Activated naive CD4-positive, alpha-beta T cell treated with anti-CD3 and anti-CD28 coated beads, Interleukin-2, amount 10 ng/mL, durations not matched to agents 7 days and 5 days (primary cell): ENCODE results near the gene TRPM8.

ENCODE experiments used
- CTCF ChIA-PET: fragments of 350-600 bp; sonication (Branson Sonifier 250); formaldehyde crosslinking; loops from one replicate; lab custom pipeline; 2021; ENCODE audit warnings: antibody characterized with exemption; lab: Charles Lee
- DNase-seq: peaks from one replicate; pipeline ENCODE4 v3.0.0-alpha.2; 2020
- H3K27ac Mint-ChIP-seq: one replicate; pipeline ENCODE4 v1.8.0; 2021; ENCODE audit warnings: mild to moderate bottlenecking, moderate library complexity, mixed read lengths
- H3K27me3 Mint-ChIP-seq: one replicate; pipeline ENCODE4 v1.8.0; 2021; ENCODE audit warnings: mild to moderate bottlenecking, mixed read lengths
- H3K36me3 Mint-ChIP-seq: one replicate; pipeline ENCODE4 v1.8.0; 2021; ENCODE audit warnings: mixed read lengths
- H3K4me1 Mint-ChIP-seq: one replicate; pipeline ENCODE4 v1.8.0; 2021; ENCODE audit warnings: mixed read lengths
- H3K4me3 Mint-ChIP-seq: one replicate; pipeline ENCODE4 v1.8.0; 2021; ENCODE audit warnings: mild to moderate bottlenecking, moderate library complexity, mixed read lengths
- H3K9me3 Mint-ChIP-seq: one replicate; pipeline ENCODE4 v1.8.0; 2021; ENCODE audit warnings: mixed read lengths

Gene TRPM8

DNA sequence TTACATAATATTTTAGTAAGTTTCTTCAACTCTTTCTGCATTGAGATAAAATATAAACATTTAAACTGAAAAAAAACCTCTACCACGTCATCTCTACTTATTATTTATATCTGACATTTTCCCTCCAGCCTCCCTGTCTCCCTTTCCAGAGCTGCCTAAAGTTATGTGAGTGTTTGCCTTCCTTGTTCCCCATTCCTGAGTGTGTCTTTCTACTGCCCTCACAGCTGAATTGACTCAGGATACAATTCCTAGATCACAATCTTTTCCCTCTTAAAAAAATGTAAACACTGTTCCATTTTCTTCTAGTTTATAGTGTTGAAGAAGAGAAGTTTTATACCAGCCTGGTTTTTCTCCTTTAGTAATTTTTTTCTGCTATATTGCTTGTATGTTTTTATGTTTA lies 5.3 kb downstream of the TRPM8 start:
- Mint-ChIP-seq H3K27me3 (peaks cover 34% of the 10 kb centered on the region), H3K4me1 (peaks cover 2% of the 10 kb centered on the region), H3K36me3 (no peaks in the 10 kb centered on the region), H3K4me3 (no peak overlapping the region), H3K27ac (no peak overlapping the region), H3K9me3 (no peaks in the 10 kb centered on the region)
- CTCF ChIA-PET: no interaction called here
- DNase-seq: no peak

DNA sequence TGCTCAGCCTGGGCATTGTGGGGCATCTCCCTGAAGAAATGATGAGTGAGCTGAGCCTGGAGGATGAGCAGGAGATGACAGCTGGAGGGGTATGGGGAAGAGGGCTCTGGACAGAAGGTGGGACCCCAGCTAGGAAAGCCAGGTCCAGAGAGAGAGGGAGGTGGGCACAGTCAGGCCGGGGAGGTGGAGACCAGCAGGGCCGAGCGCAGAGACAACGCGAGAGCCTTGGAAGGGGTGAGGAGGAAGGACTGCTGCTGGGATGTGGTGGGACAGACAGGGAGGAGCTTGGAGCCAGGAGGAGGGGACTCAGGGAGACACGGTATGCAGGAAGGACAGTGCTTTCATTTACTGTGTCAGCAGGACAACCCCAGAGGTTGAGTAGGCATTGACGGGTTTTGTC lies 8.2 kb downstream of the TRPM8 start:
- no peak for DNase-seq
- CTCF ChIA-PET: interaction anchor here (1.2 kb wide), 1 partner anchor 9 kb away, joined by 3 read pairs; no protein-coding TSS in a partner anchor

GRCh38 chr2:233926806-233927205 lies 9.6 kb downstream of the TRPM8 start:
- peaks cover 39% of the 10 kb centered on the region for H3K27me3 Mint-ChIP-seq
- H3K36me3 Mint-ChIP-seq: no peaks in the 10 kb centered on the region
- no peak overlapping the region for H3K27ac Mint-ChIP-seq
- CTCF ChIA-PET: interaction anchor here (1.1 kb wide), 1 partner anchor 66 kb away, joined by 3 read pairs; no protein-coding TSS in a partner anchor
- no peaks in the 10 kb centered on the region for H3K4me1 Mint-ChIP-seq
- H3K4me3 Mint-ChIP-seq: no peak overlapping the region
- DNase-seq: no peak
- H3K9me3 Mint-ChIP-seq: no peaks in the 10 kb centered on the region

More for the DNA sequence above, 8.2 kb downstream of the TRPM8 start:
- Mint-ChIP-seq H3K36me3 (no peaks in the 10 kb centered on the region), H3K9me3 (no peaks in the 10 kb centered on the region), H3K27me3 (peaks cover 39% of the 10 kb centered on the region), H3K4me3 (no peak overlapping the region), H3K27ac (no peak overlapping the region), H3K4me1 (no peaks in the 10 kb centered on the region)

- H3K27ac Mint-ChIP-seq: no peak overlapping the region
- no peaks in the 10 kb centered on the region for H3K36me3 Mint-ChIP-seq
- no peak overlapping the region for H3K4me3 Mint-ChIP-seq
- peak; percentile 50 for DNase-seq
- peaks cover 44% of the 10 kb centered on the region for H3K27me3 Mint-ChIP-seq
- no peaks in the 10 kb centered on the region for H3K9me3 Mint-ChIP-seq
- CTCF ChIA-PET: interaction anchor here (0.6 to 0.9 kb wide), 4 partner anchors 13 to 572 kb away, joined by 3 to 4 read pairs (median 3); no protein-coding TSS in a partner anchor
- H3K4me1 Mint-ChIP-seq: no peaks in the 10 kb centered on the region
These were observed 11.6 kb downstream of the TRPM8 start for GRCh38 chr2:233928594-233929351.

- CTCF ChIA-PET: interaction anchor here (0.6 to 1.0 kb wide), 2 partner anchors 36 to 615 kb away, joined by 3 read pairs; no protein-coding TSS in a partner anchor
- DNase-seq: no peak
These were observed 12.3 kb downstream of the TRPM8 start for GRCh38 chr2:233929352-233930022.

GRCh38 chr2:233934524-233934923 lies 17.4 kb downstream of the TRPM8 start:
- Mint-ChIP-seq H3K4me3 (no peak overlapping the region), H3K4me1 (peaks cover 5% of the 10 kb centered on the region), H3K27ac (no peak overlapping the region), H3K36me3 (no peaks in the 10 kb centered on the region), H3K27me3 (peaks cover 64% of the 10 kb centered on the region), H3K9me3 (no peaks in the 10 kb centered on the region)
- CTCF ChIA-PET: interaction anchor here (1.2 kb wide), 1 partner anchor 9 kb away, joined by 3 read pairs; no protein-coding TSS in a partner anchor
- no peak for DNase-seq

More at GRCh38 chr2:233929352-233930022, 12.3 kb downstream of the TRPM8 start:
- Mint-ChIP-seq H3K27me3 (peaks cover 47% of the 10 kb centered on the region), H3K36me3 (no peaks in the 10 kb centered on the region), H3K9me3 (no peaks in the 10 kb centered on the region), H3K4me1 (no peaks in the 10 kb centered on the region), H3K4me3 (no peak overlapping the region), H3K27ac (no peak overlapping the region)

GRCh38 chr2:233935426-233935825 lies 18.3 kb downstream of the TRPM8 start:
- Mint-ChIP-seq H3K27ac (no peak overlapping the region), H3K4me1 (peaks cover 5% of the 10 kb centered on the region), H3K27me3 (peaks cover 73% of the 10 kb centered on the region), H3K4me3 (no peak overlapping the region), H3K9me3 (no peaks in the 10 kb centered on the region), H3K36me3 (no peaks in the 10 kb centered on the region)
- no peak for DNase-seq
- CTCF ChIA-PET: no interaction called here

DNA sequence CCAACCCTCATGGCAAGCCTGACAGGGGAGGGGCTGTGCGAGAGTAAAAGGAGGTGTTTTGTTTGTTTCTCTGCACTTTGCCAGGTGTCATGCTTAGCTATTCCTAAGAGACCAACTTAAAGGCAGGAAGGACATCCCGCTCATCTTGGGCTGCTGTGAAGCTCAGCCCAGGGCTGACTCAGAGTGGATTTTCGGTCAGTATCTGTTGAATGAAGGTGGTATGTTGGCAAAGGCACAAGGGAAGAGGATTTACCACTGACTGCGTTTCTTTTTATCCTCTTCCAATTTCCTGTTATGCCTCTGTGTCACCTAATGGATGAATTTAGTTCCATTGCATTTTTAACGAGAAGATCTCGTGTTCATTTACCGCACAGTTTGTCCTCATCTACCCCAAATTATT lies 18.9 kb downstream of the TRPM8 start:
- H3K4me1 Mint-ChIP-seq: peaks cover 5% of the 10 kb centered on the region
- DNase-seq: no peak
- CTCF ChIA-PET: no interaction called here
- no peak overlapping the region for H3K27ac Mint-ChIP-seq
- no peaks in the 10 kb centered on the region for H3K9me3 Mint-ChIP-seq
- H3K27me3 Mint-ChIP-seq: peaks cover 74% of the 10 kb centered on the region
- H3K36me3 Mint-ChIP-seq: no peaks in the 10 kb centered on the region
- no peak overlapping the region for H3K4me3 Mint-ChIP-seq

- H3K9me3 Mint-ChIP-seq: no peaks in the 10 kb centered on the region
- H3K36me3 Mint-ChIP-seq: no peaks in the 10 kb centered on the region
- H3K4me3 Mint-ChIP-seq: no peak overlapping the region
- H3K27me3 Mint-ChIP-seq: peaks cover 67% of the 10 kb centered on the region
- peaks cover 5% of the 10 kb centered on the region for H3K4me1 Mint-ChIP-seq
- CTCF ChIA-PET: no interaction called here
- peak overlapping the region; percentile 34 for H3K27ac Mint-ChIP-seq
- DNase-seq: no peak
These were observed 21.6 kb downstream of the TRPM8 start for GRCh38 chr2:233938676-233939370.

DNA sequence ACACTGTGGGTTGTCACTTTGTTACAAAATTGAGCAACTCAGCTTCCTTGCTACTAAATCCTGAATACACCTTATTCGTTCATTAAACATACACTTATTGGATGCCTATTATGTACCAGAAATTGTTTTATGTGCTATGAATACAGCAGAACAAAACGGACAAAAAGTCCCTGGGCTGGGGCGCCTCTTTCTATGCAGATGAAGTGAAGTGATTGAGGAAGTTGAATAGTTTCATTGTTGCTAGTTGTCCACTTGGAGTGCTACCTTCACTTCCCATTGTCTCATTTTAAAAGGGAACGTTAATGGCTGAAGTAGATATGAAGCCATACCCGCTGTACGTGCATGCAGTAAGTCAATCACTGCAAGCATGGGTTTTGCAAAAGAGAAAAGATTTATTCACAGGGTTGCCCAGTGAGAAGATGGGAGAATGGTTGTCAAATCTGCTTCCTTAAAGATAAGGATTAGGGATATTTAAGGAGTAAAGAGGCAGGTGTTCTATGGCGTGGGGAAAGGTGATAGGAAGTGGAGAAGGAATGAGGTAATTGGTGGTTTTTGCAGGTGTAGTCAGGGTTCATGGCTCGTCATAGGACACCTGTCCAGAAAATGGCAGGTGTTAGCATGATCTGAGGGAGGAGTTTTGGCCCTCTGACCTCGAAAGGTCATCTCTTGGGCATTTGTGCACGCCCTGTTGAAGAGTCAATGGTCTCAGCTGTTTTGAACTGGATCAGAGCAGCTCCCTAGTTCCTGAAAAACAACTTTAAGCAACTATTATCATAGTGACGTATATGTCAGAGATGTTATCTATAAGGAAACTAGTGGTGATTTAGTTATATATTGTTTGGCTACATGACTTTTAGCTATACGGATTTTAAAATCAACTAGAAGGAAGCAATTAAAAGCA lies 23.5 kb downstream of the TRPM8 start:
- Mint-ChIP-seq H3K27me3 (peaks cover 54% of the 10 kb centered on the region), H3K4me3 (no peak overlapping the region), H3K9me3 (peaks cover 3% of the 10 kb centered on the region), H3K36me3 (no peaks in the 10 kb centered on the region), H3K27ac (no peak overlapping the region), H3K4me1 (peaks cover 5% of the 10 kb centered on the region)
- DNase-seq: no peak
- CTCF ChIA-PET: interaction anchor here (0.8 kb wide), 1 partner anchor 631 kb away, joined by 3 read pairs; no protein-coding TSS in a partner anchor

DNA sequence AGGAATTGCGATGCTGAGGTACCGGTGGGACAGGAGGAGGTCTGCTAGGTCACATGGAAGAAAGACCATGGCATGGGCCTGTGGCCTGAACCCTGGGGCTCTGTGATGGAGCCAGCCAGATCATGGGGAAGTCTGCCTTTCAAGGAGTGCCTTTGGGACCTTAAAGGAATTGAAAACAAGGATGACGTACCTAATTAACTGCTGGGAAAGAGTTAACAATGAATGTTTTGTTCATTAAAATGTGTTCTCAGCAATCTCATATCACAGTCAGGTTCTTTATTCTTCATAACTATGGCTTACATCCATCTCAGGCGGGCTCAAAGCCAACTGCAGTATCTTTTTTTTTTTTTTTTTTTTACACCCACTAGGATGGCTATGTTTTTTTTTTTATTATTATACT lies 25.6 kb downstream of the TRPM8 start:
- Mint-ChIP-seq H3K4me1 (peaks cover 5% of the 10 kb centered on the region), H3K9me3 (peaks cover 3% of the 10 kb centered on the region), H3K36me3 (no peaks in the 10 kb centered on the region), H3K27ac (no peak overlapping the region), H3K27me3 (peaks cover 33% of the 10 kb centered on the region), H3K4me3 (no peak overlapping the region)
- no peak for DNase-seq
- CTCF ChIA-PET: no interaction called here

- no peak for DNase-seq
- no peaks in the 10 kb centered on the region for H3K36me3 Mint-ChIP-seq
- no peak overlapping the region for H3K4me3 Mint-ChIP-seq
- peaks cover 3% of the 10 kb centered on the region for H3K9me3 Mint-ChIP-seq
- H3K27ac Mint-ChIP-seq: no peak overlapping the region
- peaks cover 26% of the 10 kb centered on the region for H3K27me3 Mint-ChIP-seq
- peaks cover under 1% of the 10 kb centered on the region for H3K4me1 Mint-ChIP-seq
- CTCF ChIA-PET: no interaction called here
These were observed 27.1 kb downstream of the TRPM8 start for GRCh38 chr2:233944269-233944668.

DNA sequence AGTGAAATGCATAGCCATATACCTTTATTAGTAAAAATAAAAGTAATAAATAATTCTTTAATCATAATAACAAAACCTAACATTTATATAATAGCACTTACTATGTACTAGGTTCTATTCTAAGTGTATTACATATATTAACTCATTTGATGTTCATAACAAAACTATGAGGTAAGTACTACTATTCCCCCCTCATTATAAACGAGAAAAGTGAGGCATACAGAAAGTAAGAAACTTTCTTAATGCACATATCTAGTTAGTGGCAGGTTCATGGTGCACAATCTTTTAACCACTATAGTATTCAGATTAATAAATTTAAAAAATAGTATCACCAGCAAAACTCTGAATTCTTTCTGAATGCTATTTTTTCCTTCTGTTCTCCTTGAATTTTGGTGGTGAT lies 27.5 kb downstream of the TRPM8 start:
- Mint-ChIP-seq H3K27ac (no peak overlapping the region), H3K4me3 (no peak overlapping the region), H3K27me3 (peaks cover 25% of the 10 kb centered on the region), H3K9me3 (peaks cover 3% of the 10 kb centered on the region), H3K4me1 (no peaks in the 10 kb centered on the region), H3K36me3 (no peaks in the 10 kb centered on the region)
- no peak for DNase-seq
- CTCF ChIA-PET: no interaction called here
